ENCODE results near the gene ARHGAP31.

DNA sequence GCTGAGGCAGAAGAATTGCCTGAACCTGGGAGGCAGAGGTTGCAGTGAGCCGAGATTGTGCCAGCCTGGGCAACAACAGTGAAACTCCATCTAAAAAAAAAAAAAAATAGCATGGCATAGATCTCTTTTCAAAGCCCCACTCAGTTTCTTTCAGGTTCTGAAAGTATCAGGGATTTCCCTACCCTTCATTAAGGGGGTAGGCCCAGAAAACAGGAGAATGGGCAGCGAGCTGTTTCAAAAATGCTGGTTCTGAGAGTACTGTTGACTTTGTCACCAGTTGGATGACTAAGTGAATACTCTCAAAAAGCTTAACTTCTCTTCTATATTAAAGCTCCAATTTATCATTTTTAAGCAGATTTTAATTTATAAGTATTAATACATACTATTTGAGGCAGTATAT lies 72.8 kb downstream of the ARHGAP31 start:
- TF ChIP-seq, protein P1, sequence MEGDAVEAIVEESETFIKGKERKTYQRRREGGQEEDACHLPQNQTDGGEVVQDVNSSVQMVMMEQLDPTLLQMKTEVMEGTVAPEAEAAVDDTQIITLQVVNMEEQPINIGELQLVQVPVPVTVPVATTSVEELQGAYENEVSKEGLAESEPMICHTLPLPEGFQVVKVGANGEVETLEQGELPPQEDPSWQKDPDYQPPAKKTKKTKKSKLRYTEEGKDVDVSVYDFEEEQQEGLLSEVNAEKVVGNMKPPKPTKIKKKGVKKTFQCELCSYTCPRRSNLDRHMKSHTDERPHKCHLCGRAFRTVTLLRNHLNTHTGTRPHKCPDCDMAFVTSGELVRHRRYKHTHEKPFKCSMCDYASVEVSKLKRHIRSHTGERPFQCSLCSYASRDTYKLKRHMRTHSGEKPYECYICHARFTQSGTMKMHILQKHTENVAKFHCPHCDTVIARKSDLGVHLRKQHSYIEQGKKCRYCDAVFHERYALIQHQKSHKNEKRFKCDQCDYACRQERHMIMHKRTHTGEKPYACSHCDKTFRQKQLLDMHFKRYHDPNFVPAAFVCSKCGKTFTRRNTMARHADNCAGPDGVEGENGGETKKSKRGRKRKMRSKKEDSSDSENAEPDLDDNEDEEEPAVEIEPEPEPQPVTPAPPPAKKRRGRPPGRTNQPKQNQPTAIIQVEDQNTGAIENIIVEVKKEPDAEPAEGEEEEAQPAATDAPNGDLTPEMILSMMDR (IDR thresholded peaks at IDR 0.05; ENCODE audit: insufficient read depth, low read length): no peak
- TF ChIP-seq REST (IDR thresholded peaks at IDR 0.05; ENCODE audit: insufficient replicate concordance, low read depth): no peak
- no peak for TF ChIP-seq POLR2AphosphoS5 (IDR thresholded peaks at IDR 0.05; ENCODE audit: low read depth)
- TF ChIP-seq GABPA (IDR thresholded peaks at IDR 0.05; ENCODE audit: low read depth): no peak
